Measurements from ENCODE around the gene RANBP3.

The RANBP3 gene

DNA sequence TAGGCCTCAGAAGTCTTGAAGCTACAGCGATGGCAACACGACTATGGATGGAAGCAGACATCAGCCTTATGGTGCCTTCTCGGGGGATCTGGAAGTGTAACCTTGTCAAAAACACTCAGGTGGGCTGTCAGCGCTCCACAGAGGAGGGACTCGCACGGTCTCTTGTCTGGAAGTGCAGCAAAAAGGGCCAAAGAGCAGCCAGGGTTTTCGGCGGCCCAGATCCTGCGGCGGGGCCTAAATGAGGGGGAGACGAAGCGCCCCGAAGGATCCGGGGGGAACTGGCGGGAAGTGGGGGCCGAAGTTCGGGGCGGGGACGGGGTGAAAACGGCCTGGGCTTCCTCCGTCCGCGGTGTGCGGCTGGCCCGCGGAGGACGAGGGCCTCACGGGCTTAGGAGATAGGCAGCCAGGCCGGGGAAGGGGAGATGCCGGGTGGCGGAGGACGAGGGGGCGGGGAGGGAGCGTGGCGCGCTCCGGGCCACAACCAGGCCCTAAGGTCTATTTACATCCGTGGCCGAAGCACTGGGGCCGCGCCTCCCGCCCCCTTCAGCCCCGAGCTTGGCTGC, 637 bp downstream of the RANBP3 start:
- peak overlapping the region; percentile 82 for H3K4me3 ChIP-seq (replicated peaks; ENCODE audit: low read depth, low read length)
- no peak for TF ChIP-seq CTCF (IDR thresholded peaks at IDR 0.05; ENCODE audit: low read depth, low read length, missing control alignments)
- DNase-seq (ENCODE audit: extremely low read depth, low read depth) = no peak

DNA sequence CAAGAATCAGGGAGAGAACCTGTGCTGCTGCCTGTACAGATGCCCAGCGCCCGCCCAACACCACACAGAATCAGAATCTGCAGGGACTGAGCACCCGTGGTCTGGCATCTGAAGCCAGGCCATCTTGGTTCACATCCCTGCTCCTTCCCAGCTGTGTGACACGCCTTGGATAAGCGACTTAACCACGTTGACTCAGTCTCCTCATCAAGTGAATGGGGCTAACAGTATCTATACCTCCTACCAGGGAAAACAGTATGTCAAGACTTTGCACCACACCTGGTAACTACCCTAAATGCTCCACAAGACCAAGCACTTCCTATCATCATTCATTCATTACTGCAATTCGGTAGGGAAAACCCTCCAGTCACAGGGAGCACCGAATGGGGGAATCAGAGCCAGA, 1.2 kb downstream of the RANBP3 start:
- no peak for TF ChIP-seq CTCF (IDR thresholded peaks at IDR 0.05; ENCODE audit: low read depth, low read length, missing control alignments)
- DNase-seq (ENCODE audit: extremely low read depth, low read depth) = no peak
- H3K4me3 ChIP-seq (replicated peaks; ENCODE audit: low read depth, low read length) = peak overlapping the region; percentile 82

- TF ChIP-seq CTCF (IDR thresholded peaks at IDR 0.05; ENCODE audit: low read depth, low read length, missing control alignments) = no peak
- DNase-seq (ENCODE audit: extremely low read depth, low read depth) = no peak
- peak overlapping the region; percentile 82 for H3K4me3 ChIP-seq (replicated peaks; ENCODE audit: low read depth, low read length)
Observed at GRCh38 chr19:5975388-5975728, 2.6 kb downstream of the RANBP3 start.

DNA sequence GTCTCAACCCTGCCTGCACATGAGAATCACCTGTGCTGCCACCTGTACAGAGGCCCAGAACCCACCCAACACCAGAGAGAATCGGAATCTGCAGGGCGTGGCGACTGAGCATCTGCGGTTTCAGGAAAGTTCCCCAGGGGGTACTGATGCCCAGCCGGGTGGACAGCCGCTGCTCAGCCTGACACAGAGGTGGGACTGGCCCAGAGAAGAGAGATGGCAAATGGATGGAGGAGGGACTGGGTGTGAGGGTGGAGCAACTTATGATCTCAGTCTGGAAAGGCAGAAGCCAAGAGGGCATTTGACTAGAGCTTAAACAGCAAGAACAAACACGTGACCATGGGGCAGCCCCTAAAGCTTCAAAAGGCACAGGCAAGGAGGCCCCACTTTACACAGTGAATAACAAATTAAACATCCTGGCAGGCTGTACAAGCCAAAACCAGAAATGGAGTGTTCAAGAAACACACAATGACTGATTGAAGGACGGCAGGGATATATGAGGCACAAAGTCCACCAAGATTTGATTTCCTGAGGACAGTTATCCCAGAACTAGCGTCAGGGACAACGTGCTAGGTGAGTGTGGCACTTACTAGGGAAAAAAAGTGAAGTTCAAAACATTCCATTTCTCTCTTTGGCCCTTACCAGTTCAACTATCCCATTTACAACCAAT, 3.1 kb downstream of the RANBP3 start:
- H3K4me3 ChIP-seq (replicated peaks; ENCODE audit: low read depth, low read length) = no peak overlapping the region
- TF ChIP-seq CTCF (IDR thresholded peaks at IDR 0.05; ENCODE audit: low read depth, low read length, missing control alignments) = no peak
- DNase-seq (ENCODE audit: extremely low read depth, low read depth) = no peak

DNA sequence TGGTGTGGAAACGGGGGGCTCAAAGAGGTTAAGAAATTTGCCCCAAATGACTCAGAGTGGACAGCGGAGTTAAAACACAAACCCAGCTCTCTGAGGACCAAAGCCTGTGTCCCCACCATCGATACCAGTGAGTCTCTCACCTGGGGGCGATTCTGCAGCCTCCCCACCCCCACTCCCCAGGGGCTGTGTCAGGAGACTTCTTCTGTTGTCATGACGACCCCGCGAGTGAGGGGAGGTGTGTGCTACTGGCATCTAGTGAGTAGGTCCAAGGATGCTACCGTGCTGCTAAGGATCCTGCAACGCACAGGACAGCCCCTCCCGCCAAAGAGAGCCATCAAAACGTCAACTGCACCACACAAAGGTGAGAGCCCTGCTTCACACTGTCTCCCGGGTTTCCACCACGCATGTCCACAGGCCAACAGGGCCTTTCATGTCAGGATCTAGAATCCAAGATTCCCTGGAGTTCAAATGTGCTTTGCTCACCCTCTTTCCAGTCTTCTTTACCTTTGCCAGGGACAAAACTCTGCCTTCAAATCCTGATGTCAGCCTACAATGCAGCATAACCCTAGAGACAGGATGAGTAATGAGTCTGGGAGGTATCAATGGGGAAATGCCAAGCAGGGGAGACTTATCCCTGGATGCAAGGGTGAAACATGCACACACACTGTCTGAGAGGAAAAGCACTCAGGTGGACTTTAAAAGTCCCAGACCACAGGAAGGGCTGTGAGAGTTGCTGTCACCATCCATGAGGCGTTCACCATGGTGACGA, 3.9 kb downstream of the RANBP3 start:
- TF ChIP-seq CTCF (IDR thresholded peaks at IDR 0.05; ENCODE audit: low read depth, low read length, missing control alignments) = no peak

GRCh38 chr19:5973376-5973775, 4.6 kb downstream of the RANBP3 start:
- TF ChIP-seq CTCF (IDR thresholded peaks at IDR 0.05; ENCODE audit: low read depth, low read length, missing control alignments) = no peak
- DNase-seq (ENCODE audit: extremely low read depth, low read depth) = no peak
- no peak overlapping the region for H3K4me3 ChIP-seq (replicated peaks; ENCODE audit: low read depth, low read length)

More for the DNA sequence above, 3.9 kb downstream of the RANBP3 start:
- DNase-seq (ENCODE audit: extremely low read depth, low read depth) = no peak
- no peak overlapping the region for H3K4me3 ChIP-seq (replicated peaks; ENCODE audit: low read depth, low read length)
